HepG2 (cell line): ENCODE data around the gene HRH3.

Experiments
- CBX1 ChIP-seq: IDR thresholded peaks from one replicate; pipeline ENCODE4 v1.6.1; 2016; ENCODE audit warnings: antibody characterized with exemption, low read depth
- MYNN ChIP-seq: sonication (generic); formaldehyde crosslinking; IDR thresholded peaks from 2 replicates; pipeline ENCODE4 v1.4.0; 2020; ENCODE audit warnings: mild to moderate bottlenecking, low read depth, missing genetic modification reagents
- NFRKB ChIP-seq: fragments of 450-650 bp; IDR thresholded peaks from 2 replicates; pipeline ENCODE4 v1.6.1; 2017
- NFYB ChIP-seq: sonication (generic); formaldehyde crosslinking; IDR thresholded peaks from 2 replicates; pipeline ENCODE4 v1.4.0; 2020; ENCODE audit warnings: missing genetic modification reagents
- SNRNP70 ChIP-seq: fragments of 200-400 bp; formaldehyde crosslinking; IDR thresholded peaks from 2 replicates; pipeline ENCODE4 v1.6.1; 2017; ENCODE audit warnings: mild to moderate bottlenecking, low read depth, low read length, moderate library complexity
- ZNF121 ChIP-seq: sonication (generic); formaldehyde crosslinking; IDR thresholded peaks from 2 replicates; pipeline ENCODE4 v1.5.0; 2020; ENCODE audit warnings: mild to moderate bottlenecking, missing genetic modification reagents
- ZNF75D ChIP-seq: sonication (generic); formaldehyde crosslinking; IDR thresholded peaks from 2 replicates; pipeline ENCODE4 v1.8.1; 2023; ENCODE audit warnings: missing genetic modification reagents, mild to moderate bottlenecking, borderline replicate concordance
- ZXDC ChIP-seq: sonication (generic); formaldehyde crosslinking; IDR thresholded peaks from 2 replicates; pipeline ENCODE4 v1.5.0; 2020; ENCODE audit warnings: mild to moderate bottlenecking, missing genetic modification reagents
- TF ChIP-seq, protein P1 (sequence below): sonication (generic); formaldehyde crosslinking; IDR thresholded peaks from 2 replicates; pipeline ENCODE4 v1.5.0; 2020; ENCODE audit warnings: mild to moderate bottlenecking, missing genetic modification reagents, moderate library complexity

DNA sequence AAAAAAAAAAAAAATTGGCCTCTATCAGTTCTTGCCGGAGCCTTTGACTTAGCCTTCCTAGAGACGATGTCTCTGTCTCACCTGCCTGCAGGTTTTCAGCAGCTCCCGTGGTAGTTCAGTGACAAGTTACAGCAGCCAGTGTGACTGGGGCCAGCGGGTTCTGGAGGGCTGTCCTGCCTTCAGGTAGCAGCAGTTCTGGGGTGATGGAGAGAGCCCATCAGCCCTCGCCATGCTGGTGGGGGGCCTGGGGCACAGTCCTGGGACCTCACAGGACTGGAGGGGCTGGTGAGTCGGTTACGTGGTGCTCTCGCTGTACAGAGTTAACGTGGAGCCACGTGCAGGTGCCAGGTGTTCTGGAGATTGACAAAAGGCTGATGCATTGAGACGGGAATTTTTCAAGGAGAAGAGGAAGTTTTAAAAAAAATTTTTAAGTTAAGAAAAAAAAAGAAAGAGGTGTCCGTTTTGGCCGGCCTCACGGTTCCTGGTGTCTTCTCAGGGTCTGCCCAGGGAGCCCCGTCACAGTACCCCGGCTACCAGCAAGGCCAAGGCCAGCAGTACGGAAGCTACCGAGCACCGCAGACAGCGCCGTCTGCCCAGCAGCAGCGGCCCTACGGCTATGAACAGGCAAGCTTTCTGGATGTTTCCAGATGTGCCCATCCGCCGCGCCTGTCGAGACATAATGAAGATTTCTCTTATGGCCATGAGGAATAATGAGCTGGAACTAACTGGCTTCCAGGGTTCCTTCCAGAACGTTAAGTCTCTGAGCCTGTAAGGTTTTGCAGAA, 45.9 kb downstream of the HRH3 start:
- TF ChIP-seq NFRKB (no peak), CBX1 (no peak), ZNF75D (CRISPR knock-in tag) (no peak), SNRNP70 (no peak), NFYB (CRISPR knock-in tag) (no peak), MYNN (no peak), ZNF121 (CRISPR knock-in tag) (no peak), ZXDC (CRISPR knock-in tag) (no peak)
- TF ChIP-seq, protein P1, sequence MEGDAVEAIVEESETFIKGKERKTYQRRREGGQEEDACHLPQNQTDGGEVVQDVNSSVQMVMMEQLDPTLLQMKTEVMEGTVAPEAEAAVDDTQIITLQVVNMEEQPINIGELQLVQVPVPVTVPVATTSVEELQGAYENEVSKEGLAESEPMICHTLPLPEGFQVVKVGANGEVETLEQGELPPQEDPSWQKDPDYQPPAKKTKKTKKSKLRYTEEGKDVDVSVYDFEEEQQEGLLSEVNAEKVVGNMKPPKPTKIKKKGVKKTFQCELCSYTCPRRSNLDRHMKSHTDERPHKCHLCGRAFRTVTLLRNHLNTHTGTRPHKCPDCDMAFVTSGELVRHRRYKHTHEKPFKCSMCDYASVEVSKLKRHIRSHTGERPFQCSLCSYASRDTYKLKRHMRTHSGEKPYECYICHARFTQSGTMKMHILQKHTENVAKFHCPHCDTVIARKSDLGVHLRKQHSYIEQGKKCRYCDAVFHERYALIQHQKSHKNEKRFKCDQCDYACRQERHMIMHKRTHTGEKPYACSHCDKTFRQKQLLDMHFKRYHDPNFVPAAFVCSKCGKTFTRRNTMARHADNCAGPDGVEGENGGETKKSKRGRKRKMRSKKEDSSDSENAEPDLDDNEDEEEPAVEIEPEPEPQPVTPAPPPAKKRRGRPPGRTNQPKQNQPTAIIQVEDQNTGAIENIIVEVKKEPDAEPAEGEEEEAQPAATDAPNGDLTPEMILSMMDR (CRISPR knock-in tag), result no peak
